Adrenal gland (tissue), 12 donors: ENCODE results near the gene SUPT5H. TPM values are rescaled to one million over a fixed set of nuclear protein-coding genes. Genes with fewer than 3 reads are reported as not detected.

Experiments
- DNase-seq, 7 donors: peaks; one replicate each; pipeline ENCODE4 v3.0.0-alpha.2; 2019 to 2020
- H3K27ac ChIP-seq, 5 donors: fragments of 200-600 bp; sonication (generic) in 4 of 5; 1 replicate in 3 of 5; 2 replicates in 2 of 5; pipeline versions ENCODE4 v1.5.1 to v1.8.0; 2016 to 2020; ENCODE audit warnings: mild to moderate bottlenecking in 1 of 5
- H3K27me3 ChIP-seq: fragments of 200-600 bp; 2 replicates; pipeline ENCODE4 v1.8.0; 2021
- H3K36me3 ChIP-seq, 2 donors: fragments of 200-600 bp; replicated peaks in 1 of 2; 1 replicate in 1 of 2; 2 replicates in 1 of 2; pipeline versions ENCODE4 v1.5.1 to v1.8.0; 2018 to 2022
- H3K4me1 ChIP-seq, 2 donors: fragments of 200-600 bp; replicated peaks in 1 of 2; 1 replicate in 1 of 2; 2 replicates in 1 of 2; pipeline versions ENCODE4 v1.5.1 to v1.8.0; 2018 to 2021
- H3K4me3 ChIP-seq, 4 donors: fragments of 200-600 bp; sonication (generic) in 3 of 4; one replicate each; pipeline ENCODE4 v1.5.1; 2016 to 2018
- H3K9me3 ChIP-seq, 3 donors: fragments of 200-600 bp; sonication (generic) in 1 of 3; replicated peaks in 1 of 3; 1 replicate in 2 of 3; 2 replicates in 1 of 3; pipeline versions ENCODE4 v1.5.1 to v1.8.0; 2016 to 2021
- POLR2A ChIP-seq, 2 donors: fragments of 450-650 bp; IDR thresholded peaks; one replicate each; pipeline ENCODE4 v1.6.1; 2017; ENCODE audit warnings: antibody characterized with exemption in 2 of 2, mild to moderate bottlenecking in 2 of 2, moderate library complexity in 1 of 2
- WGBS, 4 donors: extraction: QIAGEN DNeasy Blood & Tissue Kit in 2 of 4; methylation state at CpG; one replicate each; pipeline versions ENCODE4 v1.1.5 to v1.1.7; 2013 to 2017; 5-methylcytosine and 5-hydroxymethylcytosine counted together
- intact Hi-C, 2 donors: fragments of 100-400 bp; cut with DNase I; formaldehyde crosslinking; loops; one replicate each; pipeline versions ENCODE4 v1.14.1 to v1.15.0; 2022 to 2023
- polyA plus RNA-seq, 3 donors: library from polyadenylated mRNA; stranded (reverse); fragments of 200-250 nt in 2 of 3; fragments of 350-450 nt in 1 of 3; fragmentation: Illumina TruSeq in 1 of 3; extraction: RNeasy Lipid Tissue Mini Kit (QIAGEN cat#74804) in 1 of 3; gene quantifications; one replicate each; pipeline ENCODE4 v1.2.3, GENCODE V29; 2013 to 2014
- total RNA-seq, 9 donors: library from RNA; depleted of rRNA in 4 of 9; stranded (reverse); fragments of >200 nt in 4 of 9; fragments of 120-200 nt in 1 of 9; fragmentation: NEBNext Ultra II Directional in 1 of 9; extraction: Animal tissue kit (Norgen Biotek cat#: 25700) in 1 of 9; gene quantifications; one replicate each; pipeline versions ENCODE4 v1.1.0 to v1.2.4, GENCODE V29; 2013 to 2023
- TF ChIP-seq, protein P1 (sequence below), 6 experiments: fragments of 450-650 bp in 4 of 6; fragments of 200-600 bp in 2 of 6; sonication (generic) in 1 of 6; IDR thresholded peaks; 1 replicate in 5 of 6; 2 replicates in 1 of 6; pipeline versions ENCODE4 v1.5.1 to v1.8.0; 2016 to 2021; ENCODE audit warnings: antibody characterized with exemption in 6 of 6, mild to moderate bottlenecking in 2 of 6, moderate library complexity in 1 of 6
- donor health status: healthy with polysubstance abuse.
- donor health status: Bipolar disorder and iron deficiency.
- donor health status: DM: yes; HTN: yes; CAD: no.
- donor health status: DM: no; HTN: no; CAD: no.
- donor health status: DM: no; HTN: no; CAD: no.
- donor health status: DM: yes; HTN: yes; CAD: no.

The SUPT5H gene
- total and polyA plus RNA-seq, 12 donors = 42.0 to 612 (median 99.1) TPM

DNA sequence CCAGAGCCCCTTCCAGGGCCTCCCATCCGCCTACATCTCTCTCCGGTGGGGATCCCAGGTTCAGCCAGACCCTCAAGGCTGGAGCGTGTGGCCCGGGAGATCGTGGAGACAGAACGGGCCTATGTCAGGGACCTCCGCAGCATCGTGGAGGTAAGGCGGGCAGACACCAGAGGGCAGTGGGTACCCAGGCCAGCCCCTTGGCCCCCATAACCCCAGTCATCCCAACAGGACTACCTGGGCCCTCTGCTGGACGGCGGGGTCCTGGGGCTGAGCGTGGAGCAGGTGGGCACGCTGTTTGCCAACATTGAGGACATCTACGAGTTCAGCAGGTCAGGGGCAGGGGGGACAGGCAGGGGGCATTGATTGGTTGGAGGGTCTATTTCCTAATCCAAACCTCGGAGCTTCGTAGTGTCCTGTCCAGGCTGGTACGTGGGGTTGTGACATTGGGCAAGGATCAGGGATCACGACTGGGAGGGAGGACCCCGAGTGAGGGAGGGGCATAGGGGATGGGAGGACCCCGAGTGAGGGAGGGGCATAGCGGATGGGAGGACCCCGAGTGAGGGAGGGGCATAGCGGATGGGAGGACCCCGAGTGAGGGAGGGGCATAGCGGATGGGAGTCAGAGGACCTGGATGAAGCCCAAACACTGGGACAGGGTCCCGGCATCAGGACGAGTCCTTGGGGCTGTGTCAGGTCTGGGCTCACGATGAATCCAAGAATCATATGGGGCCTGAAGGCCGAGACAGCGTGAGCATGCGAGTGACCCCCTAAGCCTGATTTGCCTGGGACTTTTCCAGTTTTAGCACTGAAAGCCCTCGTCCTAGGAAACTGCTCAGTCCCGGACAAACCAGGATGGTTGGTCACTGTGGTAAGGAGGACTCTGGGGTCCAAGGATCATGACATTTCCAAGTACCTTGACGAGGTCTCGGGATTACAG is 30.0 kb upstream of the SUPT5H start:
- H3K4me1 ChIP-seq = peaks cover 3 to 13% of the 10 kb centered on the region in 2 donors
- H3K27ac ChIP-seq = peak overlapping the region in 1 of 5 donors; percentile 93
- H3K4me3 ChIP-seq = peak overlapping the region in 1 of 4 donors; percentile 75
- no peaks in the 10 kb centered on the region for H3K27me3 ChIP-seq
- peaks cover 0 to 10% of the 10 kb centered on the region in 2 donors for H3K36me3 ChIP-seq
- intact Hi-C loops = no loop called here
- DNase-seq = no peak
- no peak for TF ChIP-seq POLR2A (IDR thresholded peaks at IDR 0.05)
- TF ChIP-seq, protein P1, sequence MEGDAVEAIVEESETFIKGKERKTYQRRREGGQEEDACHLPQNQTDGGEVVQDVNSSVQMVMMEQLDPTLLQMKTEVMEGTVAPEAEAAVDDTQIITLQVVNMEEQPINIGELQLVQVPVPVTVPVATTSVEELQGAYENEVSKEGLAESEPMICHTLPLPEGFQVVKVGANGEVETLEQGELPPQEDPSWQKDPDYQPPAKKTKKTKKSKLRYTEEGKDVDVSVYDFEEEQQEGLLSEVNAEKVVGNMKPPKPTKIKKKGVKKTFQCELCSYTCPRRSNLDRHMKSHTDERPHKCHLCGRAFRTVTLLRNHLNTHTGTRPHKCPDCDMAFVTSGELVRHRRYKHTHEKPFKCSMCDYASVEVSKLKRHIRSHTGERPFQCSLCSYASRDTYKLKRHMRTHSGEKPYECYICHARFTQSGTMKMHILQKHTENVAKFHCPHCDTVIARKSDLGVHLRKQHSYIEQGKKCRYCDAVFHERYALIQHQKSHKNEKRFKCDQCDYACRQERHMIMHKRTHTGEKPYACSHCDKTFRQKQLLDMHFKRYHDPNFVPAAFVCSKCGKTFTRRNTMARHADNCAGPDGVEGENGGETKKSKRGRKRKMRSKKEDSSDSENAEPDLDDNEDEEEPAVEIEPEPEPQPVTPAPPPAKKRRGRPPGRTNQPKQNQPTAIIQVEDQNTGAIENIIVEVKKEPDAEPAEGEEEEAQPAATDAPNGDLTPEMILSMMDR (IDR thresholded peaks at IDR 0.05) = peak in 1 of 6 experiments; percentile 2
- no peaks in the 10 kb centered on the region for H3K9me3 ChIP-seq
- 61 to 76% (median 71%) methylated on average over 24 to 35 of the region's 35 CpGs for WGBS, 4 donors

DNA sequence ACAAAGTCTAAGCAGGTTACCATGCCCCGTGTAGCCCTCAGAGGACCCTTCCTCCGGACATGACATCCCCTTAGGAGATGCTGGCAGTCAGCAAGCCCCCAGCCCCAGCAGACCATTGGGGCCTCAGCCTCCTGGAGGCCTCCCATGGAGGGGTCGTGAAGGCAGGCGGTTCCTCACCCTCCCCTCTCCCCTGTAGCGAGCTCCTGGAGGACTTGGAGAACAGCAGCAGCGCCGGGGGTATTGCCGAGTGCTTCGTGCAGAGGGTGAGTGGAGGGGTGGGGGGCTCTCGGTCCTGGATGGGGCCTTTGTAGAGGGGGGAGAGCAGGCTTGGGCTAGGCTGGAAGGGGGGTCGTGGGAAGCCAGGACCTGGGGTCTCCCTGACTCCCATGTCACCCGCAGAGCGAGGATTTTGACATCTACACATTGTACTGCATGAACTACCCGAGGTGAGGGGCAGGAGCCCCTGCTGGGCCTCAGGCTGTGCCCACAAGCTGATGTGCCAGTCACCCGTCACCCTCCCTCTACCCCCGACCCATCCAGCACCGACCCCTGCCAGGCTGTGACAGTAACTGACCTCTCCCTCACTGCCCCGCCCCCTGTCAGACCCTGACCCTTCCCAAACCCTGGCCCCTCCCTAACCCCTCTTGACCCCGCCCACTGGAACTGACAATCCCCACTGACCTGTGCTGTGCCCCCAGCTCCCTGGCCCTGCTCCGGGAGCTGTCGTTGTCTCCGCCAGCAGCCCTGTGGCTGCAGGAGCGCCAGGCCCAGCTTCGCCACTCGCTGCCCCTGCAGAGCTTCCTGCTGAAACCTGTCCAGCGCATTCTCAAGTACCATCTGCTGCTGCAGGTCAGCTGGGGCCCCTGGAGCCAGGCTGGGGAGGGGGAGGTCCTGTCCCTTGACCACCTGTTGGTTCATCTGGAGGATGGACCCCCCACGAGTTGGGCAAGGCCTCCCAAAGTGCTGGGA is 28.9 kb upstream of the SUPT5H start:
- intact Hi-C loops = no loop called here
- TF ChIP-seq, protein P1 (IDR thresholded peaks at IDR 0.05) = no peak
- no peak for TF ChIP-seq POLR2A (IDR thresholded peaks at IDR 0.05)
- Histone ChIP-seq H3K36me3 (peaks cover 0 to 10% of the 10 kb centered on the region in 2 donors), H3K4me3 (no peak overlapping the region), H3K9me3 (no peaks in the 10 kb centered on the region), H3K27ac (peak overlapping the region in 1 of 5 donors; percentile 93), H3K4me1 (peaks cover 0 to 3% of the 10 kb centered on the region in 2 donors), H3K27me3 (no peaks in the 10 kb centered on the region)
- WGBS, 4 donors = 82 to 92% (median 85%) methylated on average over 17 to 27 of the region's 27 CpGs
- DNase-seq = no peak

DNA sequence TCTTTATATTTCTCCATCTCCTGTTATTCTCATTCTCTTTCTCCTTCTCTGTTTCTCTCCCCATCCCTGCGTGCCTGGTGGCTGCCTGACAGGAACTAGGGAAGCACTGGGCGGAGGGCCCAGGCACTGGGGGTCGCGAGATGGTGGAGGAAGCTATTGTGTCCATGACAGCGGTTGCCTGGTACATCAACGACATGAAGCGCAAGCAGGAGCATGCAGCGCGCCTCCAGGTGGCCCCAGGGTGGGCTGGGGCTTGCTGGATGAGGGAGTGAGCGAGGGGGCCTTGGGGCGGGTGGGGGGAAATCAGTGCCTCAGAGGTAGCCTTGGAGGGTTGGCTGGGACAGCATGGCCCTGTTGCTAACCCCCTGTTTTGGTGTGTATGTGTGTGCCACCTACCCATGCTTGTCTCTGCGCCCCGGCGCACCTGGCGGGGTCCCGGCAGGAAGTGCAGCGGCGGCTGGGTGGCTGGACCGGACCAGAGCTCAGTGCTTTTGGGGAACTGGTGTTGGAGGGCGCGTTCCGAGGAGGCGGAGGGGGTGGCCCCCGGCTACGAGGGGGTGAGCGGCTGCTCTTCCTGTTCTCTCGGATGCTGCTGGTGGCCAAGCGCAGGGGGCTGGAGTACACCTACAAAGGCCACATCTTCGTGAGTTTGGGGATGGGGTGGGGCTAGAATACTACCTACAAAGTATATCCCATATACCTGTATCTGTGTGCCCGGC is 27.8 kb upstream of the SUPT5H start:
- H3K9me3 ChIP-seq = no peaks in the 10 kb centered on the region
- 85 to 92% (median 88%) methylated on average over 21 to 30 of the region's 30 CpGs for WGBS, 4 donors
- DNase-seq = no peak
- intact Hi-C loops = no loop called here
- no peak for TF ChIP-seq POLR2A (IDR thresholded peaks at IDR 0.05)
- TF ChIP-seq, protein P1 (IDR thresholded peaks at IDR 0.05) = no peak
- H3K27me3 ChIP-seq = no peaks in the 10 kb centered on the region
- peaks cover 0 to 10% of the 10 kb centered on the region in 2 donors for H3K36me3 ChIP-seq
- no peak overlapping the region for H3K4me3 ChIP-seq
- no peak overlapping the region for H3K27ac ChIP-seq
- H3K4me1 ChIP-seq = no peaks in the 10 kb centered on the region
